ENCODE results near the gene KCNJ18. TPM values are rescaled to one million over a fixed set of nuclear protein-coding genes. Genes with fewer than 3 reads are reported as not detected.
"Not testable (repeated sequence)": the region's sequence is repeated elsewhere in the genome, so short reads cannot be mapped to it uniquely, and the experiment has no call there.

Gene KCNJ18
- total and polyA plus RNA-seq, 9 of the 15 experiments (the other 6 are each of a cell fraction or from before 2014, with no cell fraction given) = not detected

DNA sequence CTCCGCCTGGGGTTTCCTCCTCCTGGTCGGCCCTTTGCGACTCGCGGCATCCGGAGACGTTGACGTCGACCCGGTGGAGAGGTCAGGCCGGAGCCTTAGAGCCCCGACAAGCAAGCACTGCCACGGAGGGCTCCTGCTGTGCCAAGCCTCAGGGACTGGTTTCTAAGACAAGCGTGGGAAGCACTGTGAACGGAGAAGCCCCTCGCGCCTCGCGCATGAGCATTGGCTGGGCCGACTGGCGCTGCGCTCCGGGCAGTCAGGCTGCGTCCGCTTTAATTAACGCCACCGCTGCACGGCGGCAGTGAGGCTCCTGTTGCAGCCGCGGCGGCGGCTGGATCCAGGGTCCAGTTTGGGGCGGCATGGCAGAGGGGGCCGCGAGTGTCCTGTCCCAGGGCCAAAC, 10.2 kb upstream of the KCNJ18 start:
- intact Hi-C loops (cut with micrococcal nuclease); H3K79me2 ChIP-seq (ENCODE audit: control insufficient read depth, insufficient read depth, low read length); CTCF ChIA-PET (ENCODE audit: low intra/inter-chr PET ratio); FAIRE-seq; H3K36me3 ChIP-seq (ENCODE audit: control insufficient read depth, insufficient read depth, low read length); in situ Hi-C loops (cut with MboI); DNase-seq (ENCODE audit: extremely low read depth in 1 of 4, low spot score in 3 of 4); BruUV-seq (replicated peaks); H3K4me3 ChIP-seq; H4K20me1 ChIP-seq (replicated peaks; ENCODE audit: control insufficient read depth, insufficient read depth, low read length); POLR2A ChIA-PET; H2AFZ ChIP-seq (ENCODE audit: low read depth, low read length); H3K9ac ChIP-seq (ENCODE audit: insufficient read depth in 1 of 2, low read depth in 2 of 2, low read length in 2 of 2); H3K4me2 ChIP-seq (ENCODE audit: insufficient read depth, low read length); ATAC-seq; H3K9me3 ChIP-seq (replicated peaks; ENCODE audit: control insufficient read depth, insufficient read depth, low read depth, low read length); H3K9me1 ChIP-seq (ENCODE audit: control insufficient read depth, insufficient read depth, low read length); H3K27ac ChIP-seq (ENCODE audit: extremely low read depth, low read depth, low read length): not testable (repeated sequence)
- peaks cover 0 to 22% of the 10 kb centered on the region in 2 experiments; a peak in 2 of 5 replicates for H3K27me3 ChIP-seq (ENCODE audit: control insufficient read depth in 2 of 2, insufficient read depth in 2 of 2, low read length in 2 of 2)
- H3K4me1 ChIP-seq (replicated peaks in 1 of 2; ENCODE audit: control insufficient read depth in 2 of 2, insufficient read depth in 2 of 2, low read length in 2 of 2) = peaks cover 3 to 21% of the 10 kb centered on the region in 2 experiments; a peak in 4 of 5 replicates
- WGBS (ENCODE audit: insufficient coverage, low coverage, missing lambda C conversion rate) = 20% methylated on average over 1 of the region's 36 CpGs

DNA sequence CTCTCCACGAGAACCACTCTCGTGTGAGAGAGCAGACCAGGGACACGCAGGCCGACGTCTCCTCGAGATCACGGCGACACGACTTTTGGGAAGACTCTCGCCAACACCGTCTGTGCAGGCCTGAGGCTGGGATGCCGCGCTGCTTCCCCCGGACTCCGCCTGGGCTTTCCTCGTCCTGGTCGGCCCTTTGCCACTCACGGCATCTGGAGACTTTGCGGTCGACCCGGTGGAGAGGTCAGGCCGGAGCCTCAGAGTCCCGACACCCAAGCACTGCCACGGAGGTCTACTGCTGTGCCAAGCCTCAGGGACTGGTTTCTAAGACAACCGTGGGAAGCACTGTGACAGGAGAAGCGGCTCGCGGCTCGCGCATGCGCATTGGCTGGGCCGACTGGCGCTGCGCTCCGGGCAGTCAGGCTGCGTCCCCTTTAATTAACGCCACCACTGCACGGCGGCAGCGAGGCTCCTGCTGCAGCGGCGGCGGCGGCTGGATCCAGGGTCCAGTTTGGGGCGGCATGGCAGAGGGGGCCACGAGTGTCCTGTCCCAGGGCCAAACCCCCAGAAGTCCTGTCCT, 9.1 kb upstream of the KCNJ18 start:
- ATAC-seq; in situ Hi-C loops (cut with MboI); H3K9ac ChIP-seq (ENCODE audit: insufficient read depth in 1 of 2, low read depth in 2 of 2, low read length in 2 of 2); CTCF ChIA-PET (ENCODE audit: low intra/inter-chr PET ratio); DNase-seq (ENCODE audit: extremely low read depth in 1 of 4, low spot score in 3 of 4); H3K4me2 ChIP-seq (ENCODE audit: insufficient read depth, low read length); H3K4me3 ChIP-seq; intact Hi-C loops (cut with micrococcal nuclease); H3K9me1 ChIP-seq (ENCODE audit: control insufficient read depth, insufficient read depth, low read length); FAIRE-seq; H3K27ac ChIP-seq (ENCODE audit: extremely low read depth, low read depth, low read length); POLR2A ChIA-PET; H3K79me2 ChIP-seq (ENCODE audit: control insufficient read depth, insufficient read depth, low read length); H3K9me3 ChIP-seq (replicated peaks; ENCODE audit: control insufficient read depth, insufficient read depth, low read depth, low read length); H3K36me3 ChIP-seq (ENCODE audit: control insufficient read depth, insufficient read depth, low read length); BruUV-seq (replicated peaks); H4K20me1 ChIP-seq (replicated peaks; ENCODE audit: control insufficient read depth, insufficient read depth, low read length); H2AFZ ChIP-seq (ENCODE audit: low read depth, low read length): not testable (repeated sequence)
- no CpG with 5 or more reads among the region's 46 CpGs for WGBS (ENCODE audit: insufficient coverage, low coverage, missing lambda C conversion rate)
- peaks cover 0 to 18% of the 10 kb centered on the region in 2 experiments; a peak in 3 of 5 replicates for H3K4me1 ChIP-seq (replicated peaks in 1 of 2; ENCODE audit: control insufficient read depth in 2 of 2, insufficient read depth in 2 of 2, low read length in 2 of 2)
- H3K27me3 ChIP-seq (ENCODE audit: control insufficient read depth in 2 of 2, insufficient read depth in 2 of 2, low read length in 2 of 2) = peaks cover 0 to 14% of the 10 kb centered on the region in 2 experiments; a peak in 2 of 5 replicates

DNA sequence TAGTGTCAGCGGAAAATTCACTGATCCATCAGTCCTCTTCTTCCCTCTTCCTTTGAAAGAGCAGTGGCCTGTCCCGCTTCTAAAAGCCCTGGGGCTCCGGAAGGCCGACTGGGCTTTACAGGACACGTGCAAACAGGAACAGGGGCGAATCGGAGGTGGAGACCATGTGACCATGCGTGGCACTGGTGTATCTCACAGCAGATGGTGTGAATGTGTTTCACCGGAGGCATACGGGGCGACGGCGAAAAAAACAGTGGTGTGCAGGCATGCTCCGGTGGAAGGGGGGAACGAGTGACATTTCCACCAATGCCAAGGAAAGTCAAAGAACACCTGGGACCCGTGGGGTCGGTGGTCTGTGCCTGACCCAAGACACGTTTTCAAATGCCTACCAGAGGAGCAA, 8.4 kb upstream of the KCNJ18 start:
- H3K4me1 ChIP-seq (replicated peaks in 1 of 2; ENCODE audit: control insufficient read depth in 2 of 2, insufficient read depth in 2 of 2, low read length in 2 of 2) = peaks cover 0 to 11% of the 10 kb centered on the region in 2 experiments; a peak in 2 of 5 replicates
- H3K9ac ChIP-seq (ENCODE audit: insufficient read depth in 1 of 2, low read depth in 2 of 2, low read length in 2 of 2); in situ Hi-C loops (cut with MboI); FAIRE-seq; H4K20me1 ChIP-seq (replicated peaks; ENCODE audit: control insufficient read depth, insufficient read depth, low read length); POLR2A ChIA-PET; H3K79me2 ChIP-seq (ENCODE audit: control insufficient read depth, insufficient read depth, low read length); intact Hi-C loops (cut with micrococcal nuclease); H2AFZ ChIP-seq (ENCODE audit: low read depth, low read length); H3K9me1 ChIP-seq (ENCODE audit: control insufficient read depth, insufficient read depth, low read length); DNase-seq (ENCODE audit: extremely low read depth in 1 of 4, low spot score in 3 of 4); H3K4me2 ChIP-seq (ENCODE audit: insufficient read depth, low read length); H3K36me3 ChIP-seq (ENCODE audit: control insufficient read depth, insufficient read depth, low read length); BruUV-seq (replicated peaks); H3K27ac ChIP-seq (ENCODE audit: extremely low read depth, low read depth, low read length); CTCF ChIA-PET (ENCODE audit: low intra/inter-chr PET ratio); H3K9me3 ChIP-seq (replicated peaks; ENCODE audit: control insufficient read depth, insufficient read depth, low read depth, low read length); ATAC-seq; H3K4me3 ChIP-seq: not testable (repeated sequence)
- 64% methylated on average over 6 of the region's 18 CpGs for WGBS (ENCODE audit: insufficient coverage, low coverage, missing lambda C conversion rate)
- peaks cover 0 to 14% of the 10 kb centered on the region in 2 experiments; a peak in 2 of 5 replicates for H3K27me3 ChIP-seq (ENCODE audit: control insufficient read depth in 2 of 2, insufficient read depth in 2 of 2, low read length in 2 of 2)

DNA sequence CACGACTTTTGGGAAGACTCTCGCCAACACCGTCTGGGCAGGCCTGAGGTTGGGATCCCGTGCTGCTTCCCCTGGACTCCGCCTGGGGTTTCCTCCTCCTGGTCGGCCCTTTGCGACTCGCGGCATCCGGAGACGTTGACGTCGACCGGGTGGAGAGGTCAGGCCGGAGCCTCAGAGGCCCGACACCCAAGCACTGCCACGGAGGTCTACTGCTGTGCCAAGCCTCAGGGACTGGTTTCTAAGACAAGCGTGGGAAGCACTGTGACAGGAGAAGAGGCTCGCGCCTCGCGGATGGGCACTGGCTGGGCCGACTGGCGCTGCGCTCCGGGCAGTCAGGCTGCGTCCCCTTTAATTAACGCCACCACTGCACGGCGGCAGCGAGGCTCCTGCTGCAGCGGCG, 7.9 kb upstream of the KCNJ18 start:
- H3K9me1 ChIP-seq (ENCODE audit: control insufficient read depth, insufficient read depth, low read length); H3K36me3 ChIP-seq (ENCODE audit: control insufficient read depth, insufficient read depth, low read length); FAIRE-seq; H3K4me2 ChIP-seq (ENCODE audit: insufficient read depth, low read length); CTCF ChIA-PET (ENCODE audit: low intra/inter-chr PET ratio); intact Hi-C loops (cut with micrococcal nuclease); H4K20me1 ChIP-seq (replicated peaks; ENCODE audit: control insufficient read depth, insufficient read depth, low read length); ATAC-seq; H3K9me3 ChIP-seq (replicated peaks; ENCODE audit: control insufficient read depth, insufficient read depth, low read depth, low read length); BruUV-seq (replicated peaks); H3K79me2 ChIP-seq (ENCODE audit: control insufficient read depth, insufficient read depth, low read length); DNase-seq (ENCODE audit: extremely low read depth in 1 of 4, low spot score in 3 of 4); H3K4me3 ChIP-seq; H3K27ac ChIP-seq (ENCODE audit: extremely low read depth, low read depth, low read length); H3K4me1 ChIP-seq (replicated peaks in 1 of 2; ENCODE audit: control insufficient read depth in 2 of 2, insufficient read depth in 2 of 2, low read length in 2 of 2); H2AFZ ChIP-seq (ENCODE audit: low read depth, low read length); POLR2A ChIA-PET; H3K9ac ChIP-seq (ENCODE audit: insufficient read depth in 1 of 2, low read depth in 2 of 2, low read length in 2 of 2); in situ Hi-C loops (cut with MboI): not testable (repeated sequence)
- 0% methylated on average over 2 of the region's 33 CpGs for WGBS (ENCODE audit: insufficient coverage, low coverage, missing lambda C conversion rate)
- peaks cover 0 to 12% of the 10 kb centered on the region in 2 experiments; a peak in 2 of 5 replicates for H3K27me3 ChIP-seq (ENCODE audit: control insufficient read depth in 2 of 2, insufficient read depth in 2 of 2, low read length in 2 of 2)

Data from K562 (cell line).